ENCODE data around the gene FAM50B. TPM values are rescaled to one million over a fixed set of nuclear protein-coding genes. Genes with fewer than 3 reads are reported as not detected.

Gene FAM50B
- total RNA-seq, 1 experiment from 2014 or later: 3.3 TPM

DNA sequence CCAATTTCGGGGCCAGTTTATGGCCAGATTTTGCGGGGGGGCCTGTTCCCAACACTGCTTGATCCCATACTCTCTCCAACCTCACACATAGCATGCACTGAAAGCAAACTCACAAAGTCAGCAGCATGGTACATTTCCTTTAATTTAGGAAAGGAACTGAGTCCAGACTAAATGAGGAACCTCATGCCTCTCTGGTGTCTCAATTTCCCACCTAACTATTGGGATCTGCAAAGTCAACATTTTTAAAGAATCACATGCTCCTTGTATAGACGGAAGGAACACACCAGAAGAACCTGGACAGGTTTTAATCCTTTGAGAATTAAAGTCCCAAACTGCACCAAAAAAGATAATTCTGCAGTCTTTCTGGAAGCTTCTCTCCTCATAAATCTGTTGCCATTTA lies 33.3 kb downstream of the FAM50B start:
- H3K27ac ChIP-seq (ENCODE audit: insufficient read length, low read depth, low read length): no peak overlapping the region
- no peak overlapping the region for H3K23ac ChIP-seq (ENCODE audit: insufficient read length, low read depth, low read length)
- H3K9me3 ChIP-seq (ENCODE audit: control insufficient read depth, low read depth, low read length): peaks cover 11% of the 10 kb centered on the region
- no peak overlapping the region for H2AK5ac ChIP-seq (ENCODE audit: insufficient read length, low read length)
- no peaks in the 10 kb centered on the region for H3K23me2 ChIP-seq (ENCODE audit: insufficient read length, low read depth, low read length, poor library complexity, severe bottlenecking)
- no peaks in the 10 kb centered on the region for H4K20me1 ChIP-seq (ENCODE audit: control insufficient read depth, insufficient read depth, insufficient read length)
- peaks cover 7% of the 10 kb centered on the region for H3K27me3 Mint-ChIP-seq (ENCODE audit: low read depth)
- no peaks in the 10 kb centered on the region for H3K79me2 ChIP-seq (ENCODE audit: insufficient read depth, low read length)
- H3K4ac ChIP-seq (ENCODE audit: low read depth, low read length): no peak overlapping the region
- no peak overlapping the region for H2BK12ac ChIP-seq (ENCODE audit: insufficient read length, low read depth, low read length)
- H2BK120ac ChIP-seq (ENCODE audit: low read depth, low read length, poor library complexity, severe bottlenecking): no peak overlapping the region
- no peak overlapping the region for H3K56ac ChIP-seq (ENCODE audit: insufficient read length, low read depth, low read length)
- no peaks in the 10 kb centered on the region for H3K27me3 ChIP-seq (ENCODE audit: insufficient read depth, low read length)
- H4K91ac ChIP-seq (ENCODE audit: insufficient read length, low read depth, low read length): no peak overlapping the region
- no peaks in the 10 kb centered on the region for H3K79me1 ChIP-seq (ENCODE audit: insufficient read depth, low read depth, low read length, poor library complexity, severe bottlenecking)
- no peak overlapping the region for H3T11ph ChIP-seq (ENCODE audit: low read length)
- no peak overlapping the region for H3K9ac ChIP-seq (ENCODE audit: extremely low read depth, insufficient read length, low read length)
- no peak overlapping the region for H3K14ac ChIP-seq (ENCODE audit: insufficient read depth, low read length)
- H4K5ac ChIP-seq (ENCODE audit: insufficient read length, low read depth, low read length): no peak overlapping the region
- WGBS (ENCODE audit: extremely low coverage, insufficient read length, low lambda C conversion rate): no CpG with 5 or more reads among the region's 3 CpGs
- no peak overlapping the region for H2BK15ac ChIP-seq (ENCODE audit: low read depth, low read length)
- peaks cover 5 to 8% of the 10 kb centered on the region in 2 experiments; a peak in 2 of 4 replicates for H3K4me1 Mint-ChIP-seq
- no peak overlapping the region for H3K27ac Mint-ChIP-seq
- H3K18ac ChIP-seq (ENCODE audit: insufficient read length, low read depth, low read length): no peak overlapping the region
- H2BK5ac ChIP-seq (ENCODE audit: insufficient read length, low read length): no peak overlapping the region
- H3K9me3 Mint-ChIP-seq: peaks cover 14 to 16% of the 10 kb centered on the region in 2 experiments
- no peak for DNase-seq
- no peak overlapping the region for H4K8ac ChIP-seq (replicated peaks; ENCODE audit: insufficient read length, low read depth, low read length)
- H2AFZ ChIP-seq (ENCODE audit: low read length): no peak overlapping the region
- H3K36me3 Mint-ChIP-seq (ENCODE audit: insufficient read depth in 1 of 3, low read depth in 3 of 3): peaks cover 9% of the 10 kb centered on the region in 3 experiments
- no peak for TF ChIP-seq CTCF (conservative IDR thresholded peaks at IDR 0.05)
- no peak overlapping the region for H3K4me2 ChIP-seq (ENCODE audit: insufficient read depth, insufficient read length, low read length)
- no peak overlapping the region for H2BK20ac ChIP-seq (ENCODE audit: low read depth, low read length, poor library complexity, severe bottlenecking)
- H3K4me1 ChIP-seq (ENCODE audit: insufficient read depth, low read length): no peaks in the 10 kb centered on the region
- no peak overlapping the region for H3K4me3 Mint-ChIP-seq
